ENCODE measurements around the gene FADS6.
"Not testable (repeated sequence)": the region's sequence is repeated elsewhere in the genome, so short reads cannot be mapped to it uniquely, and the experiment has no call there.

FADS6 gene

DNA sequence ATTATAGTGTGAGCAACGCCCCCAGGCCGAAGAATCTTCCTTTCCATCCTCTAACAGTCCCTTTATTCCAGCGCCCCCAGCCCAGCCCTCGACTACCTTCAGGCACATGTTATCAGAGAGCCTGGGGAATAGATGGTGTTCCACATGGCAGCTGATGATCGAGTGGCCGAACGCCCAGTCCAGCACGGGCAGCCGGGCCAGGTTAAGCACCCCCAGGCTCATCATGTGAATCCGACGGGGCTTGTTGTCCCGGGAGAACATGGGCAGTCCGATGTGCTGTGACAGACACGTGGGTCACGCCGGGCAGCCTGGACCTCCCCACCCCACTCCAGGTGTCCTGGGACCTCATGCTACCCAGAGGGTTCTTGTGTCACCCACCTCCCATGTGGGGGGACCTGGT lies 14.1 kb downstream of the FADS6 start:
- DNase-seq: no peak
- H3K27ac Mint-ChIP-seq: no peak overlapping the region
- peaks cover 10% of the 10 kb centered on the region for H3K4me1 Mint-ChIP-seq
- ATAC-seq: no peak
- no peak overlapping the region for H3K4me3 Mint-ChIP-seq
- H3K9me3 Mint-ChIP-seq: no peaks in the 10 kb centered on the region
- H3K27me3 Mint-ChIP-seq: peaks cover 6% of the 10 kb centered on the region

DNA sequence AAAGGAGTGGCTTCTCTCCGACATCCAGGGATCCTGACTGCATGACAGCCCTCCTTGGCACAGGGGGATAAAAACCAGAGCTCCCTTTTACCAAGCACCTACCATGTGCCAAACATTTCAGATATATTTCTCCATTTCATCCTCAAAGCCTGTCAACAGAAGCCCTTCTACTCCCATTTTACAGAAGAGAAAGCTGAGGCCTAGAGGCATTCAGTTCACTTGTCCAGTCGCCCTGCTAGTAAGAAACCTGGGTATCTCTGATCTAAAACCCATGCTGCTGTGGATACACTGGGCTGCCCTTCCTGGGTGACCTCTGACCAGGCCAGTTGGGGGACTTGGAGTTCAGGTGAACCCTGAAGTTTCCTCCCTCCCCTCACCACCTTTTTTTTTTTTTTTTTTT lies 14.8 kb downstream of the FADS6 start:
- Mint-ChIP-seq H3K27me3 (no peaks in the 10 kb centered on the region), H3K9me3 (no peaks in the 10 kb centered on the region), H3K4me1 (peaks cover 16% of the 10 kb centered on the region), H3K27ac (no peak overlapping the region), H3K4me3 (no peak overlapping the region)
- no peak for ATAC-seq
- DNase-seq: no peak

DNA sequence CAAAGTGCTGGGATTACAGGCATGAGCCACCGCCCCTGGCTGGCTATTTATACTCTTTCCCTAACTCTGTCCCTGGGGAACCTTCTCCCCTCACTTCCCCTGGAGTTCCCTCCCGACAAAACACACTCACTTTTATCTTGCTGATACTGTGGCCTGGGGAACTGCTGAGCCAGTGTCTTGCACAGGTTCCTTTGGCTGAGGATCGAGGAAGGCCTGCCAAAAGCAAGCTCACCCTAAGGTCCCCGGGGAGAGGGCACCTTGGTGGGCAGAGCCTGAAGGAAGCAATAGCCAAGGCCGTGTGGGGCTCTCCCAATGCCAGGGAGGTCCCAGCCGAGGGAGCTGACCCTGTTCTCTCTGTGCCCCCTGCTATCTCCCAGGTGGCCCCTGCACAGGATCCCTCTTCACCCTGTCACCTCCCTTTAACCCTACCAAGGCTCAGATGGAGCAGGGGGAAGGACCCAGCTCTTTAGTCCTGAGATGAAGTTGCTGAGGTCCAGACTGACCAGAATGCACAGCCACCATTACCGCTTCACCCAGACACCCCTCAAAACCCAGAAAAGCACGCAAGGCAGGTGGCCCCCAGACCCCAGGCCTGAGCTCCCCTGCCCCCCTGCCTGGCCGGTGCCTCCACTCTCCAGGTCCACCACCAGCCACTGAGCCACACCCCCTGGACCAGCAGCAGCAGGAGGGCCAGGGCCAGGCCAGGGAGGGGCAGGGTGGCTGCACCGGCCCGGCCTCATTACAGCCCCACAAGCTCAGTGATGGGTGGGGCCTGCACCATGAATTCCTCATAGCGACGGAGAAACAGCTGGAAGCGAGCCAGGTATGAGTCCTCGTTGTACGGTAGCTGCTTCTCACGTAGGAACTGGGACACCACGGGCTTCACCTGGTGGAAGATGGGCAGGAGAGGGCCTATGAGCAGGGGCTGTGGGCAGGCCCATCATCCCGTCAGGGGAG lies 15.6 kb downstream of the FADS6 start:
- no peaks in the 10 kb centered on the region for H3K27me3 Mint-ChIP-seq
- peaks cover 17% of the 10 kb centered on the region for H3K4me1 Mint-ChIP-seq
- H3K4me3 Mint-ChIP-seq: no peak overlapping the region
- DNase-seq: no peak
- H3K9me3 Mint-ChIP-seq: no peaks in the 10 kb centered on the region
- ATAC-seq: no peak
- peak overlapping the region in 1 of 2 donors; percentile 12 for H3K27ac Mint-ChIP-seq

DNA sequence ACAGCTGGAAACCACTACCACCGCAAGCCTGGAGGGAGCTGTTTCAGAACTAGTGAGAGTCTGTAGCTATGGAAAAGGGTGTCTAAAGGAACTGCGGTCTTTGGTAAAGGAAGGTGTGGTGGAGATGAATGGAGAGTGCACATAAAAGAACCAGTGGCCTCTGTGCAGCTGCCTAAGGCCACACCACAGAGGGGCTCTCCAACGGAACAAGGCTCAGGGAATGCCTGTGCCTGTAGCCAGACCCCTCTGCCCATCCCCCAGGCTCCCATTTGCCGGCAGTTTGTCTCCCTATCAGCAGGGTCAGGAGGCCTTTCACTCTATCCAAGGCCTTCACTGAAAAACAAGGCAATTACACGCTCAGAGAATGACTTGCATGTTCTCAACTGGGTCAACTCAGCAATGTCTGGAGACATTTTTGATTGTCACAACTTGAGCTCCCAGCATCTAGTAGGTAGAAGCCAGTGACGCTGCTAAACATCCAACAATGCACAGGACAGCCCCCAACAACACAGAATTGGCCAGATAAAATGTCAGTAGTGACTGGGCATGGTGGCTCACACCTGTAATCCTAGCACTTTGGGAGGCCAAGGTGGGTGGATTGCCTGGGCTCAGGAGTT lies 17.3 kb downstream of the FADS6 start:
- DNase-seq: no peak
- H3K27me3 Mint-ChIP-seq: no peaks in the 10 kb centered on the region
- no peak overlapping the region for H3K27ac Mint-ChIP-seq
- H3K9me3 Mint-ChIP-seq: no peaks in the 10 kb centered on the region
- H3K4me3 Mint-ChIP-seq: no peak overlapping the region
- no peak for ATAC-seq
- H3K4me1 Mint-ChIP-seq: peaks cover 33% of the 10 kb centered on the region

DNA sequence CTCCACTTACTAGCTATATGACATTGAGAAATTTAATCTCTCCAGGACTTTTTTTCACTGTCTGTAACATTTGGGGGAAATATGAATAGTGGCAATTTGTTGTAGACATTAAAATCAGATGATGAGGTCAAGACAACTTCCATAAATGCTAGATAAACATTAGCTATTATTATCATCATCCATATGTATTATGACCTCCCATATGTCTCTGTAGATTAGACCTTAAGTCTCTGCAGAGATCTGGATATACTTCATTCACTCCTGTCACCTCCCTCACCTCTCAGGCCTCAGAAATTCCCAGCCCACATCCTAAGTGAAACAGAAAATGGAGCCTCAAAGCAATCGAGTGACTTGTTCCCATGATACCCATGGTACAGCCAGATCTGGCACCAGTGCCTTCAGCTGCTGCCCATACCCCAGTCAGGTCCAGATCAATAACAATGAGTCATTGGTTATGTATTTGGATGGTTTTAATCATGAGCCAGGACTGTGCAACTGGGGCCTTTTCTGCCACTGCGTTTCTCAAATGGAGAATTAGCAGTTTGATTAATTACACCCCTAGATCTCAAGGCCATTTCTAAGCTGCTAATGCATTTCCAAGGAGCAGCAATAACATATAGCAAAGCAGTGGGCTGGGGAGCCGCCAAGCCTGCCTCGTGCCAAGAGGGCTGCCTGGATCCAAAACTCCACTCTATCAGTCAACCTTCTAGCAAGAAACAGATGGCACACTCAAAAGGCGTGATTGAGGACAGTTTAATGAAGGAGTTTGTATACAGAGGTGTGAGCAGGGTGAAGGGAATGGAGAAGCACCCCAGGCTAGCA lies 18.1 kb downstream of the FADS6 start:
- Mint-ChIP-seq H3K27ac (no peak overlapping the region), H3K9me3 (no peaks in the 10 kb centered on the region), H3K27me3 (no peaks in the 10 kb centered on the region), H3K4me3 (peak overlapping the region in 1 of 2 donors; percentile 24), H3K4me1 (peaks cover 33% of the 10 kb centered on the region)
- ATAC-seq (no peak), DNase-seq (no peak)

DNA sequence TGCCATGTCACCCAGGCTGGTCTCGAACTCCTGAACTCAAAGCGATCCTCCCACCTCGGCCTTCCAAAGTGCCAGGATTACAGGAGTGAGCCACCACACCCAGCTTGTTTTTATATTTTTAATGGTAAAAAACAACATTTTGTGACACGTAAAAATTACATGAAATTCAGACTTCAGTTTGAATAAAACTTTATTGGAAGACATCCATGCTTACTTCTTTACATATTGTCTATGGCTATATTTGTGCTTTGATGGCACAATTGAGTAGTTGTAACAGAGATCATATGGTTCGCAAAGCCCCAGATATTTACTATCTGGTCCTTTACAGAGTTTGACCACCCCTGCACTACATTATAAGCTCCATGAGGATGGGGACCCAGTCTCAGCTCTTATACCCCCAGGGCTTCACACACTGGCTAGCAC lies 18.8 kb downstream of the FADS6 start:
- H3K4me1 Mint-ChIP-seq: peaks cover 33% of the 10 kb centered on the region
- no peaks in the 10 kb centered on the region for H3K27me3 Mint-ChIP-seq
- peak overlapping the region in 1 of 2 donors; percentile 20 for H3K27ac Mint-ChIP-seq
- peak overlapping the region; percentile 83 to 87 for H3K4me3 Mint-ChIP-seq
- DNase-seq (no peak), ATAC-seq (no peak)
- no peaks in the 10 kb centered on the region for H3K9me3 Mint-ChIP-seq

DNA sequence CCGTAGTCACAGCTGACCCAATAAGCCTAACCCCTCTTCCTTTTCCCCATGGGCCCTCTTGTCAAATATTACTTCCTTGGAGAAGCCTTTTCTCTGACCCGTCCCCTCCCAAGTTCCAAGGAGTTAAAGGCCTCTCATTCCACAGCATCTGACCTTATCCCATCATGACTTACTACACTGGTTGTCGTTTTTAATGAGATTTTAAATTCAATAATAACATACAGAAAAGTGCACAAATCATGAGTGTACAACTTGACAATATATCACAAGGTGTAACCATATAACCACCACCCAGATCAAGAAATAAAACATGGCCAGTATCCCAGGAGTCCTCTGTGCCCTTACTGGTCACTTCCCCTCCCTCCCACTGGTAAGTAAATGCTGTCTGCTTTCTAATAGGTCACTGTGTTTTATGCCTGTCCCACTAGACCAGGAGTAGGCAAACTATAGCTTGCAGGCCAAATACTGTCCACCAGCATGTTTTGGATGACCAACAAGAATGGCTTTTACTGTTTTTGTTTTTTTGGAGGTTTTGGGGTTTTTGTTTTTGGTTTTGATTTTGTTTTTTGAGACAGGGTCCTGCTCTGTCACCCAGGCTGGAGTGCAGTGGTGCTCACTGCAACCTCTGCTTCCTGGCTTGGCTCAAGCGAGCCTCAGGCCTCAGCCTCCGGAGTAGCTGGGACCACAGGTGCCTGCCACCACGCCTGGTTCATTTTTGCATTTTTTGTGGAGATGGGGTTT lies 19.4 kb downstream of the FADS6 start:
- ATAC-seq (no peak), DNase-seq (no peak)
- Mint-ChIP-seq H3K27me3 (no peaks in the 10 kb centered on the region), H3K9me3 (no peaks in the 10 kb centered on the region), H3K27ac (peak overlapping the region; percentile 98 to 99), H3K4me1 (peaks cover 33% of the 10 kb centered on the region), H3K4me3 (peak overlapping the region; percentile 83 to 87)

DNA sequence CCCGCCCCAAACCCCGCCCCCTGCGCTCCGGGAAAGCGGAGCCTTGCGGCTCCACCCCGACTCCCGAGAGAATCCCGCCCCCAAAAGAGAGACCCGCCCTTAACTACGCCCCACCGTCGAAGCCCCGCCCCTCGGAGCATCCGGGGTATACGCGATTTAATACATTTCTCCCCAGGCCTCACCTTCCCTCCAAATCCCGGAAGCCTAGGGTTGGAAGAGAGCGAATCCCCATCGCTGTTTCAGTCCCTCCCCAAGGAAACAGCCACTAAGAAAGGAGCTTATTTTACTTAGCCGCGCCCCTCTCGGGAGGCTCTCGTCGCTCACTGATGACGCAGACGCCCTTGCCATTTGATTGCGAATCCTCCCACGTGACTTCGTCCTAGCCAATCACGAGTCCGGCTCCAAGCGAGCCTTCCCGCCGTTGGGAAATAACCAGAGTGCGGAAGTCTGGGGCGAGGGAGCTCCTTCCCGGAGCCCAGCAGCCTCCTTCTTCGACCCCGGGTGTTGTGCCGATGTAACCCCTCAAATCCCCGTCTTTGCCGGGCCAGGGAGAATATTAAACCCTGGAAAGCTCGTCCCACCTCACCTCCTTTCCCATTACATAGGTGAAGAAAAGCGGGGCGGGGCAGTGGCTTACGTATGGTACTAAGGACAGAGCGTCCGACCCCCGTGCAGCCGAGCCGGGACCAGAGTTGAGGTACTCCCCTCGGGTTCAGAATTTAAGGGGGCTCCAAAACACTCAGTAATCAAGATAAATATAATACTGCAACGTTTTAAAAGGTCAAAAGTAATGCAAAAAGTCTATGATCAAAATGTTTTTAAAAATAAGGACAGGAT lies 20.2 kb downstream of the FADS6 start:
- no peaks in the 10 kb centered on the region for H3K9me3 Mint-ChIP-seq
- peak overlapping the region; percentile 83 to 87 for H3K4me3 Mint-ChIP-seq
- H3K4me1 Mint-ChIP-seq: peaks cover 33% of the 10 kb centered on the region
- H3K27me3 Mint-ChIP-seq: no peaks in the 10 kb centered on the region
- ATAC-seq (peak; percentile 94), DNase-seq (peak; percentile 98 to 99)
- peak overlapping the region; percentile 98 to 99 for H3K27ac Mint-ChIP-seq

DNA sequence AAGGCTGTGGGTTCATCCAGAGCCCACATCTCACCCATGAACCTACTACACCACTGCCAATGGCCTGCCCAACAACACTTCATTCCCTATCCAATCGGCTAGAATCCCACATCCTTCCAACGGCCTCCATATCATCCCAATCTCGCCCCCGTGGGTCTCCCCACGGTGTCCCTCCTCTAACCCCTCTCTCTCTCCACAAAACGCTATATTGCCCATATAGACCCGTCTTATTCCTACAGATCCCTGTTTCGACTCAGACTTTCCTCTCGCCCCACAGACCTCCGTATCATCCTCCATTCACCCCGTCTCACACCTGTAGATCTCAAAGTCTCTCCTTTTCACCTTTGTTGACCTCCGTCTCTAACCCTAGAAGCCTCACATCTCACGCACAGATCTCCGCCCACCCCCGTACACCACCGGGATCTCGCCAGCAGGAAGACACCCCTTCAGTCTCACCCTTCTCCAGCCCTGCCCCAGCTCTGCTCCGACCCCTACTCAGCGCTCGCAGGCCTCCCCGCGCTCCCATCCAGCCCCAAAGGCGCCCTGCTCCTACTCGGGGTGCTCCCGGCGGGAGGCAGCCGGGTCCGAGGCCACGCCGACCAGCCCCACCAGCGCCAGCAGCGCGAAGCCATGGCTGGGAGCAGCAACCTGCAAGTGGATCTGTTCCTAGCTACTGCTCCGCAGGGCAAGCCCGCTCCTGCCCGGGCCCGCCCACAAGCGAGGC lies 21.0 kb downstream of the FADS6 start, which contains the start of gene FDXR:
Gene FDXR (minus strand): TSS at position 682 of the 724 bp plus-strand sequence. CDS start 50 bp downstream, at position 632.
- H3K4me1 Mint-ChIP-seq: peaks cover 33% of the 10 kb centered on the region
- H3K9me3 Mint-ChIP-seq: no peaks in the 10 kb centered on the region
- peak within 1 kb of the TSS; percentile 83 to 87 for H3K4me3 Mint-ChIP-seq
- H3K27ac Mint-ChIP-seq: peak within 1 kb of the TSS; percentile 98 to 99
- ATAC-seq: peak; percentile 41
- DNase-seq: no peak
- no peaks in the 10 kb centered on the region for H3K27me3 Mint-ChIP-seq

DNA sequence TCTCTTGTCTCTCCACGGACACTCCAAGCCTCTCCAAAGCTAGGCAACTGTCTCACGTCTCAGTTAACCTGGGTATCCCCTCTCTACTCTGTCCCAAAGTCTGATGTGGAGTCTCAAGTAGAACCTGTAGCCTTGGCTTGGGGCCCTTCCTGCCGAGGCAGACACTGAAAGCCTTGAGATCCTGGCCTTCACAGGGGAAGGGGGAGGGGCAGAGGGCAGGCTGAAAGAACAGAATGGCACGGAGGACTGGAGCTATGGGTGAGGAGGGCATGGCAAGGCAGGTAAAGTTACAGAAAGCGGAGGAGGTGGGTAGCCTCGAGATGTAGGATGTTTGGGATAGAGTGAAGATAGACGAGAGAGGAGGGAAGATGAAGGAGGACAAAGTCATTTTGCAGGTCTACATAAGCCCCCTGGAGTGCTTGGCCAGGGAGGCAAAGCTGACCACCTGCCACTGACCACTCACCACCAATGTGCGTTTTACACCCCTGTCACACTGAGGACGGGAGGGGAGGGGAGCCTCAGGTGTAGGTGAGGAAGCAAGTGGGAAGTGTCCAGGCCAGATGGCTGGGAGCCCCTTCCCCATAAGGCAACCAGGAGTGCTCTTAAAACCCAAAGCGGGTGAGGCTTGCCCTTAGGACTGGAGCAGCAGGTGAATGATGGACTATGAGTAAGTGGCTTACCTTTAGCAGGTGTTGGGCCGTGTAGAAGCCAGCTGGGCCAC lies 21.9 kb downstream of the FADS6 start:
- no peak overlapping the region for H3K27ac Mint-ChIP-seq

DNA sequence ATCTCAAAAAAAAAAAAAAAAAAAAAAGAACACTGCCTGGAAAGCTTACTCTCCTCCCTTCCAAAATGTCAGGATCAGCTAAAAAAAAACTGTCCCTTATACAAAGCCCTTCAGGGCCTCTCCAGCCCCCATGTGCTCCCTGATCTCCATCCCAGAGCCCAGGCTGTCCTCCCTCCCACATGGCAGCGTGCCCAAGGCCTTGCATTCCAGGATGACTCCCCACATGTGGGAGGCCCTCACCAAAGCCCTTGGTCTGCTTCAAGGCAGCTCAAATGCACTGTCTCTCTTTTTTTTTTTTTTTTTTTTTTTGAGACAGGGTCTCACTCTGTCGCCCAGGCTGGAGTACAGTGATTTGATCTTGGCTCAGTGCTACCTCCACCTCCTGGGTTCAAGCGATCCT lies 22.9 kb downstream of the FADS6 start:
- no peak overlapping the region for H3K27ac Mint-ChIP-seq
- no peak for DNase-seq
- no peak overlapping the region for H3K4me3 Mint-ChIP-seq
- H3K9me3 Mint-ChIP-seq: no peaks in the 10 kb centered on the region
- H3K27me3 Mint-ChIP-seq: no peaks in the 10 kb centered on the region
- ATAC-seq: no peak
- peaks cover 32% of the 10 kb centered on the region for H3K4me1 Mint-ChIP-seq

More for the DNA sequence above, 21.9 kb downstream of the FADS6 start:
- DNase-seq (no peak), ATAC-seq (no peak)
- Mint-ChIP-seq H3K27me3 (no peaks in the 10 kb centered on the region), H3K4me1 (peaks cover 33% of the 10 kb centered on the region), H3K4me3 (peak overlapping the region; percentile 83 to 87), H3K9me3 (no peaks in the 10 kb centered on the region)

DNA sequence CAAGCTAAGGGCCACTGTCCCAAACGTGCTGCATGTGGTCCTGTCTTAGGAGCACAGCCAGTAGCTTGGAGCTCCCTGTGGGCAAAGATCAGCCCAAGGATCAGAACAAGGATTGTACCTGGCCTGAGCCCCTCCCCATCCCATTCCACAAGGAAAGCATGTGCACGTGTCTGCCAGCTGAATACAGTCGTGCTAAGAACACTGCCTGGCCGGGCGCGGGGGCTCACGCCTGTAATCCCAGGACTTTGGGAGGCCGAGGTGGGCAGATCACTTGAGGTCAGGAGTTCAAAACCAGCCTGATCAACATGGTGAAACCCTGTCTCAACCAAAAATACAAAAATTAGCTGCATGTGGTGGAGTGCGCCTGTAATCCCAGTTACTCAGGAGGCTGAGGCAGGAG lies 23.4 kb downstream of the FADS6 start:
- H3K9me3 Mint-ChIP-seq, ATAC-seq: not testable (repeated sequence)

DNA sequence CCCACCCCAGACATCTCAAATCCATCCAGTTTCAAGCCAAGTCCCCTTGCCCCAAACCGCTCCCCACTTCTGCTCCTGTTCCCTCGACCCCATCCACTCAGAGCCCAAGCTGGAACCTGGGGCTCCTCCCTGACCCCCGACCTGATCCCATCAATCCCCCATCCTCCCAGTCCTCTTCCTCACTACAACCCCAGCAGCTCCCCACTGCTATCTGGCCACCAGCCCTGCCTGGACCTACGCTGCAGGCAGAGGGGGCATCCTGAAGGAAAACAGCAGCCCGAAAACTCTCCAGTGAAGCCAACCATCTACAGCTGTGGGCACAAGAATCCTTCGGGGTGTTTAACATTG lies 24.6 kb downstream of the FADS6 start:
- no peak for DNase-seq
- H3K27ac Mint-ChIP-seq: peak overlapping the region in 1 of 2 donors; percentile 50

More for the DNA sequence above, 23.4 kb downstream of the FADS6 start:
- H3K4me1 Mint-ChIP-seq: peaks cover 30% of the 10 kb centered on the region
- H3K27ac Mint-ChIP-seq, DNase-seq, H3K4me3 Mint-ChIP-seq, H3K27me3 Mint-ChIP-seq: not testable (repeated sequence)

More for the DNA sequence above, 24.6 kb downstream of the FADS6 start:
- Mint-ChIP-seq H3K27me3 (no peaks in the 10 kb centered on the region), H3K9me3 (no peaks in the 10 kb centered on the region), H3K4me1 (peaks cover 26% of the 10 kb centered on the region), H3K4me3 (no peak overlapping the region)
- no peak for ATAC-seq
